Activated naive CD4-positive, alpha-beta T cell treated with anti-CD3 and anti-CD28 coated beads for 36 hours (primary cell): Measurements from ENCODE around the gene MSANTD1. TPM values are rescaled to one million over a fixed set of nuclear protein-coding genes. Genes with fewer than 3 reads are reported as not detected.
"Not testable (repeated sequence)": the region's sequence is repeated elsewhere in the genome, so short reads cannot be mapped to it uniquely, and the experiment has no call there.

Experiments
- CTCF ChIA-PET: fragments of 350-600 bp; sonication (Branson Sonifier 250); formaldehyde crosslinking; loops from one replicate; lab custom pipeline; 2021; ENCODE audit warnings: antibody characterized with exemption; lab: Charles Lee
- DNase-seq: peaks from one replicate; pipeline ENCODE4 v3.0.0-alpha.2; 2020
- H3K27ac Mint-ChIP-seq: one replicate; pipeline ENCODE4 v1.8.0; 2021; ENCODE audit warnings: mild to moderate bottlenecking, mixed read lengths
- H3K27me3 Mint-ChIP-seq: one replicate; pipeline ENCODE4 v1.8.0; 2021; ENCODE audit warnings: low read depth, mixed read lengths
- H3K36me3 Mint-ChIP-seq: one replicate; pipeline ENCODE4 v1.8.0; 2021; ENCODE audit warnings: low read depth, mixed read lengths
- H3K4me1 Mint-ChIP-seq: one replicate; pipeline ENCODE4 v1.8.0; 2021; ENCODE audit warnings: low read depth, mixed read lengths
- H3K4me3 Mint-ChIP-seq: one replicate; pipeline ENCODE4 v1.8.0; 2021; ENCODE audit warnings: mild to moderate bottlenecking, moderate library complexity, mixed read lengths
- H3K9me3 Mint-ChIP-seq: one replicate; pipeline ENCODE4 v1.8.0; 2021; ENCODE audit warnings: mixed read lengths
- intact Hi-C: fragments of 100-400 bp; cut with micrococcal nuclease; formaldehyde crosslinking; loops from one replicate; pipeline ENCODE4 v1.15.1; 2023
- total RNA-seq, 2 experiments: library from RNA; stranded (reverse); gene quantifications; one replicate each; pipeline ENCODE4 v1.2.3, GENCODE V29; 2021

The MSANTD1 gene
- total RNA-seq, 2 experiments from 2014 or later: 0.49 to 0.55 TPM

DNA sequence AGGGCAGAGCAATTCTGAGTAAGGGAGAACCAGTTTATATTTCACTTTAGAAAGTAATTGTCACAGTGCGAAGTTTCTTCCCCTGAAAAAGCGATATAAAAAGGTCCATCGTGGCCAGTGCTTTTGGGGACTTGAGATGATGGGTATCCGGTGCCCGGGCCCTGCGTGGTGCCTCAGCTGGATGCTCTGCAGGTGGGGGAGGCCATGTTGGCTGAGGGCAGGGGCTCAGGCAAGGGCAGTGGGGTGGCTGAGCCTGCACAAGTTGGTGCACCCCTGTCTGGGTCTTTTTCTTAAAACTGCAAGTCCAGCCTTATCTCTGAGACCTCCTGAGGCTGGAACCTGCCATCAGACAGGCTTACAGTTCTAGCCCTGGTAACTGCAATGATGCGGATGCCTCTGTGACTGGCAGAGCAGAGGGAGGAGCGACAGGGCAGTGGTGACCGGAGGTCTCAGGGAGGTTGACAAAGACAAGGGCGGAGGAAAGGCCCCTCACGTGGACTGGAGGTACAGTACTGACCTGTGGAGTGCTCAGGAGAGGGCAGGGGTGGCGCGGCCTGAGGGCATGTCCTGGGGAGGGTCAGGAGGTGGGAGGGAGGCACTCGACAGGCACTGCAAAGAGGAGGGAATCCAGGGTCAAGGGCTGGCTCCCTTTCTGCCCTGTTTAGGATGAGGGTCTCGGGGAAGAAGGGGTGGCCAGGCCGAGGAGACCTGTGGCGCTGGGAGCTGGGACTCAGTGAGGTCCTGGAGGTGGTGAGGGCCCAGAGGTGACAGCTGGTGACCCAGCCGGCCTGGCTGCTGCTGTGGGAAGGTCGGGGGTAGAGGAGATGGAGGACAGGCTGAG is 45.7 kb downstream of the MSANTD1 start:
- Mint-ChIP-seq H3K27me3 (no peaks in the 10 kb centered on the region), H3K36me3 (no peaks in the 10 kb centered on the region), H3K4me3 (peak overlapping the region; percentile 13), H3K9me3 (peaks cover 4% of the 10 kb centered on the region), H3K27ac (no peak overlapping the region), H3K4me1 (peaks cover 9% of the 10 kb centered on the region)
- CTCF ChIA-PET: no interaction called here
- intact Hi-C loops: loop anchor here (5.0 kb wide), 1 partner anchor 92 kb away; no protein-coding TSS in a partner anchor
- DNase-seq: no peak

GRCh38 chr4:3295837-3296624 is 47.1 kb downstream of the MSANTD1 start:
- CTCF ChIA-PET: interaction anchor here (0.7 kb wide), 1 partner anchor 29 kb away, joined by 3 read pairs; no protein-coding TSS in a partner anchor
- intact Hi-C loops: no loop called here
- H3K9me3 Mint-ChIP-seq: peaks cover 4% of the 10 kb centered on the region
- H3K4me1 Mint-ChIP-seq: peaks cover 14% of the 10 kb centered on the region
- no peak overlapping the region for H3K4me3 Mint-ChIP-seq
- H3K27me3 Mint-ChIP-seq: no peaks in the 10 kb centered on the region
- H3K36me3 Mint-ChIP-seq: no peaks in the 10 kb centered on the region
- no peak for DNase-seq
- no peak overlapping the region for H3K27ac Mint-ChIP-seq

DNA sequence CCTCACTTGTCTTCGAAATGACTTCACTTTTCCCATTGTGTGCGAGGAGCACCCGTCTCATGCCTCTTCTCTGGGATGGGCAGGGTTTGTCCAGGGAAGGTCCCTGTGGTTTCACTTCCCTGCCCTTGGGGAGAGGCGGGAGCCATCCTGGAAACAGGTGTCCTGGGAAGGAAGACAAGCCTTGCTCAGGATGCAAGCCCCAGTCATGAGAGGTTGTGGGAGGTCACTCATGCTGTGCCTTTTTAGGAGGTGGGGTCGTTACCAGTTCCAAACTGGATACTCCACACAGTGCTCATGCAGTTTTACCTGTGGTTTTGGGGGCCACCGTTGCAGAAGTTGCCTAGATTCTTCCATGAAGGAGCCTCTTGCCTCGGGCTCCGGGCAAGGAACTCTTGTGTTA is 47.7 kb downstream of the MSANTD1 start:
- H3K4me3 Mint-ChIP-seq: no peak overlapping the region
- CTCF ChIA-PET: no interaction called here
- H3K36me3 Mint-ChIP-seq: no peaks in the 10 kb centered on the region
- intact Hi-C loops: no loop called here
- peaks cover 17% of the 10 kb centered on the region for H3K4me1 Mint-ChIP-seq
- DNase-seq: no peak
- H3K27me3 Mint-ChIP-seq: no peaks in the 10 kb centered on the region
- no peak overlapping the region for H3K27ac Mint-ChIP-seq
- peaks cover 4% of the 10 kb centered on the region for H3K9me3 Mint-ChIP-seq

- Mint-ChIP-seq H3K27ac (no peak overlapping the region), H3K36me3 (no peaks in the 10 kb centered on the region), H3K4me1 (peaks cover 20% of the 10 kb centered on the region), H3K27me3 (no peaks in the 10 kb centered on the region), H3K9me3 (peaks cover 4% of the 10 kb centered on the region), H3K4me3 (no peak overlapping the region)
- CTCF ChIA-PET: interaction anchor here (1.2 to 1.3 kb wide), 2 partner anchors 9 to 49 kb away, joined by 3 to 4 read pairs; no protein-coding TSS in a partner anchor
- intact Hi-C loops: no loop called here
- DNase-seq: no peak
Observed at GRCh38 chr4:3297066-3297859, 48.3 kb downstream of the MSANTD1 start.

- H3K4me1 Mint-ChIP-seq: peaks cover 36% of the 10 kb centered on the region
- no peak overlapping the region for H3K27ac Mint-ChIP-seq
- peaks cover 4% of the 10 kb centered on the region for H3K9me3 Mint-ChIP-seq
- no peaks in the 10 kb centered on the region for H3K36me3 Mint-ChIP-seq
- H3K4me3 Mint-ChIP-seq: no peak overlapping the region
- CTCF ChIA-PET: no interaction called here
- no peak for DNase-seq
- no peaks in the 10 kb centered on the region for H3K27me3 Mint-ChIP-seq
- intact Hi-C loops: no loop called here
Observed at GRCh38 chr4:3299122-3299975, 50.4 kb downstream of the MSANTD1 start.

DNA sequence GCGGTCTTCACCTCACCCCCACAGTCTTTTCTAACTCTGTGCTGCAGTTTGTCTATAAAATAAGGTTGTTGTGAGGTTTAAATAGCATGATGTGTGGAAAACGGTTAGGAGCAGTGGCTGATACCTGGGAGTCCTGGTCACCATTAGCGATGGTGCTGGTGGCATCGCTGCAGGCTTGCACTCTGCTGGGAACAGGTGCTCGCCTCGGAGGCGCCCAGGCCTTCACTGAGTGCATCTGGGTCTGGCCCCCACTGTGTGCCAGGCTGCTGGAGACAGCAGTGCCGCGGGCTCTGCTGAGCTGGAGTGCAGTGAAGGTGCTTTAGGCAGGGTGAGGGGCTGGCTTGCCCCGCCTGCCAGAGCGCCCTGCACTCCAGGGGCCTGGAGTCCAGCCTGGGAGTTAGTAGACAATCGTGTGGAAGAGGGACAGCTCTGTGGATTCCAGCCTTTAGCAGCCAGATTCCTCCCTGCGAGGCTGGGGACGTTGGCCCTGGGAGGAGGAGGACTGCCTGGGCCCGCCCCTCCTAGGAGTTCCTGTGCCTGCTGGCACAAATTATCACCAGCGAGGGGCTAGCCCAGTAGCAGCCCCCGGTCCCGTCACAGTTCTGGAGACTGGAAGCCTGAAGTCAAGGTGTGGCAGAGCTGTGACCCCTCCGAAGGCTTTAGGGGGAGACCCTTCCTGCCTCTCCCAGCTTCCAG is 51.2 kb downstream of the MSANTD1 start:
- Mint-ChIP-seq H3K9me3 (peaks cover 4% of the 10 kb centered on the region), H3K27ac (no peak overlapping the region), H3K27me3 (no peaks in the 10 kb centered on the region), H3K4me3 (no peak overlapping the region), H3K4me1 (peaks cover 44% of the 10 kb centered on the region), H3K36me3 (no peaks in the 10 kb centered on the region)
- CTCF ChIA-PET: no interaction called here
- intact Hi-C loops: no loop called here
- no peak for DNase-seq

DNA sequence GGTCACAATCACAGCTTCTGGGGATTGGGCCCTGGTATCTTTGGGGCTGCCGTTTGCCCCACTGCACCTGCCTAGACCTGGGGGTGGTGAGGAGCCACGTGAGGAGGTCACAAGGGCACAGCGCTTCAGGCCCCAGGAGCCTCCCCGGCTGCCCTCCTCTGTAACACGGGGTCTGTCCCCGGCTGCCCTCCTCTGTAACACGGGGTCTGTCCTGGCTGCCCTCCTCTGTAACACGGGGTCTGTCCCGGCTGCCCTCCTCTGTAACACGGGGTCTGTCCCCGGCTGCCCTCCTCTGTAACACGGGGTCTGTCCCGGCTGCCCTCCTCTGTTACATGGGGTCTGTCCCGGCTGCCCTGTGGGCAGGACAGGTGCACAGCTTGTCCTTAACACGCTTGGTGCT is 51.9 kb downstream of the MSANTD1 start:
- CTCF ChIA-PET, H3K36me3 Mint-ChIP-seq, intact Hi-C loops, H3K4me3 Mint-ChIP-seq, H3K9me3 Mint-ChIP-seq, H3K27ac Mint-ChIP-seq, DNase-seq, H3K27me3 Mint-ChIP-seq: not testable (repeated sequence)
- peaks cover 51% of the 10 kb centered on the region for H3K4me1 Mint-ChIP-seq

DNA sequence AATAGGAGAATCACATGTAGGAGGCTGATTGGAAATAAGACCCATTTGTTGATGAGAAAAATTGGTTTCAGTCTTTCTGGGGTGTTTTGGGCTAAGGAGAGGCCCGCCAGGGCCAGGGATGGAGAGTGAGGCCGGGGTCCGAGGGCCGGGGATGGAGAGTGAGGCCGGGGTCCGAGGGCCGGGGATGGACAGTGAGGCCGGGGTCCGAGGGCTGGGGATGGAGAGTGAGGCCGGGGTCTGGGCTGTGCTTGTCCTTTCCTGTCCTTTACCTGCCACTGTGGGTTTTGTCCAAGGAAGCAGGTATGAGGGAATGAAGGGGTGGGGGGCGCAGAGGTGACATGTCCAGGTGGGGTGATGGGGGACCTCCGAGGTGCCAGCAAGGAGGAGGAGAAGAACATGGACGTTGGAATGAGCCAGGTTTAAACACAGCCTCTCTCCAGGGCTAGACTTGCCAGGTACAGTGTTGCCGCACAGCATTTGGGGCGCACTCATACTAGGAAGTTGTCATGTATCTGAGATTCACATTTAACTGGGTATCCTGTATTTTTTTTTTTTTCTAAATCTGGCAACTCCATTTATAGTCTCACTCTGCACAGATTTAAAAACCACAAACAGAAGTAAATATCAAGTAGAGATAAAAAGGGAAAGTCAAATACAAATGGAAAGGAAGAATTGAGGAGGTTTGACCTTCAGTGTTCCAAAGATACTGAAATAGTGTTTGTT is 52.7 kb downstream of the MSANTD1 start:
- CTCF ChIA-PET: interaction anchor here (0.5 to 0.7 kb wide), 2 partner anchors 45 to 326 kb away, joined by 3 read pairs; no protein-coding TSS in a partner anchor

GRCh38 chr4:3302173-3302785 is 53.3 kb downstream of the MSANTD1 start:
- peaks cover 54% of the 10 kb centered on the region for H3K4me1 Mint-ChIP-seq
- peak; percentile 81 for DNase-seq
- peaks cover 4% of the 10 kb centered on the region for H3K9me3 Mint-ChIP-seq
- intact Hi-C loops: loop anchor here (1.0 kb wide), 2 partner anchors 10 to 255 kb away; no protein-coding TSS in a partner anchor
- H3K4me3 Mint-ChIP-seq: peak overlapping the region; percentile 59
- no peaks in the 10 kb centered on the region for H3K36me3 Mint-ChIP-seq
- CTCF ChIA-PET: interaction anchor here (0.5 to 0.7 kb wide), 2 partner anchors 44 to 326 kb away, joined by 3 read pairs; no protein-coding TSS in a partner anchor
- H3K27ac Mint-ChIP-seq: peak overlapping the region; percentile 73
- no peaks in the 10 kb centered on the region for H3K27me3 Mint-ChIP-seq

More for the DNA sequence above, 52.7 kb downstream of the MSANTD1 start:
- peak overlapping the region; percentile 85 for H3K27ac Mint-ChIP-seq
- H3K27me3 Mint-ChIP-seq: no peaks in the 10 kb centered on the region
- no peaks in the 10 kb centered on the region for H3K36me3 Mint-ChIP-seq
- peaks cover 54% of the 10 kb centered on the region for H3K4me1 Mint-ChIP-seq
- DNase-seq: peak; percentile 54
- intact Hi-C loops: loop anchor here (1.0 kb wide), 2 partner anchors 9 to 254 kb away; no protein-coding TSS in a partner anchor
- H3K4me3 Mint-ChIP-seq: peak overlapping the region; percentile 55
- H3K9me3 Mint-ChIP-seq: peaks cover 4% of the 10 kb centered on the region
